ENCODE data around the gene TESK1. TPM values are rescaled to one million over a fixed set of nuclear protein-coding genes. Genes with fewer than 3 reads are reported as not detected.
"Not testable (repeated sequence)": the region's sequence is repeated elsewhere in the genome, so short reads cannot be mapped to it uniquely, and the experiment has no call there.

The TESK1 gene
- total RNA-seq, 1 donor from 2014 or later = 34.2 TPM

DNA sequence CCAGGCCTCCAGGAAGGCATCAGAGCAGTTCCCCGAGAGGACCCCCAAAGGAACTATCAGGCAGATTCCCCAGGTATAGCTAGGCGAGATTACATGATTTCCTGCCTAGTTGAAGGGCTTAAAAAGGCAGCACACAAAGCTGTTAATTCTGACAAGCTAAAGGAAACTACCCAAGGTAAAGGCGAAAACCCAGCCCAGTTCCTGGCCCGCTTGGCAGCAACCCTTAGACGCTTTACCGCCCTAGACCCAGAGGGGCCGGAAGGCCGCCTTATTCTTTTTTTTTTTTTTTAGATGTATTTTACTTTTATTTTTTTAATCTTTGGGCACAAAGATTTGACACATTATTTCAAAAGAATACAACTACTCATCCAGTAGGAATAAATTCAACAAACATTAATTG, 33.7 kb downstream of the TESK1 start:
- DNase-seq (ENCODE audit: low spot score); intact Hi-C loops (cut with DNase I): not testable (repeated sequence)

DNA sequence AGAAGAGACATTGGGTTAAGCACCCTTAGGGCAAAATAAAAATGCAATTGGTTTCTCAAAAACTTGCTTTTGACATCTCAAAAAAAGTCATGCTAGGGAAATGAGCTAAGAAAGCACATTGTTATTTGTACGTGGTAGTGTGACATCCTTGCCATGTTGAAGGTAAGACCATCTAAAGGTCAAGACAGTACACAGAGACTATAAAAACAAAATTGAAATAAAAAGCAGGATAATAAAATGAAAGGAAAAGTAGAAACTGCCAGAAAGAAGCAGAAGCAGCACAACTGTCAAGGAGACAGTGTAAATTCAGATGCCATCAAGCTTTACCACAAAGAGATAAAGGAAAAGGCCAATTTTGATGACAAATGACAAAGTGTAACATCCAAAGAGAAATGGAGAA, 34.2 kb downstream of the TESK1 start:
- DNase-seq (ENCODE audit: low spot score); intact Hi-C loops (cut with DNase I): not testable (repeated sequence)

DNA sequence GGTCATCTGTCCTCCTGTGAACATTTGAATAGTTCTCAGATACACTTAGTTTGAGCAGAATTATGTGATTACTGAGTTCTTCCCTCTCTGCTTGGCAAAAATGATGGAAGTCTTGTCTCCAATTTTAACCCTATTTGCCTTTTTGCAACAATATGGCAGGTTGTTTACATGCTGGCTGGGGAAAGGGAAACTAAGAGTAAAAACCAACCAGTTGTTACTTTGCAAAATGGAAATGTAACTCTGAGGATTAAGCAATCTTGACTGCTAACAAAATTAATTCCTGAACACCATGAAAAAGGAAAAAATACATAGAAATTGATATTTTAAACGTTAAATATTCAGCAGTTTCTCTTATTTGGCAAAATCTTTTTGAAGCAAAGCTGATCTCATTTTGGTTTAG, 34.6 kb downstream of the TESK1 start:
- intact Hi-C loops (cut with DNase I) = no loop called here
- no peak for DNase-seq (ENCODE audit: low spot score)

DNA sequence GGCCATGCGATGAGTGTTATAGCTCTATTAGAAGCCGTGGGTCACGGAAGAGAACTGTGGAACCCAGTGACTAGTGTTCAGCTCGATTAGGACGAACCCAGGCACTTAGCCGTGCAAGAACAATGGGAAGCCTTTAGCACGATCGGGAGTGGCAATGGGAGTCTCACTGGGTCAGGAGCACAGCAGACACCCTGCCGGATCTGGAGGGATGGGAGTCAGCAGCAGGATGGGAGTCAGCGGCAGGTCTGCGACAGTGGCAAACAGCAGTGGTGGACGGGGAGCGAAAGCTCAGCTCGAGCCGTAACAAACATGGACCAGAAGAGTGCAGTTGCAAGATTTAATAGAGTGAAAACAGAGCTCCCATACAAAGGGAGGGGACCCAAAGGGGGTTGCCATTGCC, 35.4 kb downstream of the TESK1 start:
- DNase-seq (ENCODE audit: low spot score); intact Hi-C loops (cut with DNase I): not testable (repeated sequence)

DNA sequence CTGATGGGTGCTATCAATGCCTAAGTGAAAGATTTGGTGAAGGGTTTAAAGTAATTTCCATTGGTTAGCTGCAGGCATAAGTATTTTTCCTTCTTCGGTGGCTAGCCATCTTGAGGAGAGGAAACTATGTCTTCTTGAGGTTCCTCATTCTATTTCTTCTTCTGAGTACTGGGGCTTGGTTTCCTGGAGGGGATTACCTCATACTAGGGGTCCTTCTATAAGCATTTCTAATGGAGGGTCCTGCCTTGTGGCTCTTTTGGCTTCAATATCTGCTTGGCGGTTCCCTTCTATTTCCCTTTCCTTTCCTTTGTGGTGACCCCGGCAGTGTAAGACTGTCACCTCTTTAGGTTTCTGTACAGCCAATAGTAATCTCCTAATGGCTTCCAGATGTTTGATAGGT, 36.4 kb downstream of the TESK1 start:
- DNase-seq (ENCODE audit: low spot score); intact Hi-C loops (cut with DNase I): not testable (repeated sequence)

DNA sequence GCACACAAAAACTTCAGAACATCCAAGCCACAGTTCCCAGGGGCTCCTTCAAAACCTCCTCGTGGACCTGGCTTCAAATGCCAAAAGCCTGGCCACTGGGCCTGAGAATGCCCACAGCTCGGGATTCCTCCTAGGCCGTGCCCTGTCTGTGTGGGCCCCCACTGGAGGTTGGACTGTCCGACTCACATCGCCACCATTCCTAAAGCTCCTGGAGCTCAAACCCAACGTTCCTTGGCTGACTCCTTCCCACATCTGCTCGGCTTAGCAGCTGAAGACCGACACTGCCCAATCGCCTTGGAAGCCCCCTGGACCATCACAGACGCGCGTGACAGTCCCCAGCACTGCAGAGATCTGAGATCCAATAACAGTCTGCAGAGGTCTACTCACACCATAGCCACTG, 38.0 kb downstream of the TESK1 start:
- no peak for DNase-seq (ENCODE audit: low spot score)
- intact Hi-C loops (cut with DNase I) = no loop called here

DNA sequence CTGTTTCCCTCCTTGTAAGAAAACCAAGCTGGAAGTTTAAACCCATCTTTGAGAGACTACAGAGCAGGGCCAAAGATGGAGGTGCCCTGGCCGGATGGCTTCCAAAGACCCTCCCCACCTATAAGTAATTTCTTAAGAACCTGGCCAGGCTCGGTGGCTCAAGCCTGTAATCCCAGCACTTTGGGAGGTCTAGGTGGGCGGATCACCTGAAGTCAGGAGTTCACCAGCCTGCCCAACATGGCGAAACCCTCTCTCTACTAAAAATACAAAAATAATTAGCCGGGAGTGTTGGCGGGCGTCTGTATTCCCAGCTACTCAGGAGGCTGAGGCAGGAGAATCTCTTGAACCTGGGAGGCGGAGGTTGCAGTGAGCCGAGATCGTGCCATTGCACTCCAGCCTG, 40.7 kb downstream of the TESK1 start:
- not testable (repeated sequence) for DNase-seq (ENCODE audit: low spot score)
- intact Hi-C loops (cut with DNase I) = loop anchor here (5.0 kb wide), 1 partner anchor 38 kb away; the partner anchor contains the start of gene TESK1

DNA sequence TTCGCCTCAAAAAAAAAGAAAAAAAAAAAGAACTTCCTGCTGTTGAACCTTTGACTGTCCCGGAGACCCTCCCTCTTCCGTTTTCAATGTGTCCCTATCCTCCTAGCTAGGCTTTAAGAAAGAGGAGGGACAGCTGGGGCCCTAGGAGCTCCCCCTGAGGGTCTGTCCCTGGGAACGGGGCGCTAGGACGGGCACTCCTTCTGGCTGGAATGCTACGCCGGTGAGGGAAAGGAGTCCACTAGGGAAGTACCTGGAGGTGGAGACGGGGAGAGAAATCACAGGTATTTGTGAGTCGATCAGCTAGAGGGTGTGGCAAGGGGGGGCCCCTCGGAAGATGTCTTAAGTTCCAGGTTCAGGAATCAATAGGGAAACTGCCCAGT, 41.1 kb downstream of the TESK1 start:
- no peak for DNase-seq (ENCODE audit: low spot score)
- intact Hi-C loops (cut with DNase I) = loop anchor here (5.0 kb wide), 1 partner anchor 39 kb away; the partner anchor contains the start of gene TESK1

DNA sequence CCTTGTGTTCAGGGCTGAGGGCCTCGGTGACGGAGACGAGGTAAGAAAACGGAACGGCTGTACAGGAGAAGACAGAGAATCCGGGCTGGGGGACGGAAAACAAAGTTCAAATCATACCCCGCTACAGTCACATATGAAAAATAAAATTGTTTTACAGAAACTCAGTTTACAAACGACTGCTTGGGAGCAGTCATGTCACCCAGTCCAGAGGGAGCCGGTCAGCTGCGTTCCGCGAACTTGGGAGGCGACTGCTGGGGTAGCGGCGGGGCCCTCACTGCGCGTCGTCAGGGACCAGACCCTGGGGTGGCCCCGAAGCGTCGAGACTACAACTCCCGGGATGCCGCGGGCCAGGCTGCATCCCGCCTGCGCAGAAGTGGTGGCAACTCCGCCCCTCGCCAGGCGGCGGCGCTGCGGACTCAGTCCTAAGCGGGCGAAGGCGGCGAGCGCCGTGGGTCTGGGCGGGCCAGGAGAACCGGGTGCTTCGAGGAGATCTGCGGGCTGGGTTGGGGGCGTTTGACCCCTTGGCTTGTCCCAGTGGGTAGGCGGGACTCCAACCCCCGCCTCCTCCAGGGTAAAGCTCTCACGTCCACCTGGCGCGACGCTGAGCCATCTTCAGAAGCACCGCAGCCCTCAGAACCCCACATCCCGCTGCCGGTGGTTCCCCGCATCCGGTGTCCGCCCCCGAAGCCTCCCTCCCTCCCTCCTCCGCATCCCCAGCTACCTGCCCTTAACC, 41.6 kb downstream of the TESK1 start:
- intact Hi-C loops (cut with DNase I) = loop anchor here (5.0 kb wide), 1 partner anchor 39 kb away; the partner anchor contains the start of gene TESK1
- peak; percentile 96 for DNase-seq (ENCODE audit: low spot score)

DNA sequence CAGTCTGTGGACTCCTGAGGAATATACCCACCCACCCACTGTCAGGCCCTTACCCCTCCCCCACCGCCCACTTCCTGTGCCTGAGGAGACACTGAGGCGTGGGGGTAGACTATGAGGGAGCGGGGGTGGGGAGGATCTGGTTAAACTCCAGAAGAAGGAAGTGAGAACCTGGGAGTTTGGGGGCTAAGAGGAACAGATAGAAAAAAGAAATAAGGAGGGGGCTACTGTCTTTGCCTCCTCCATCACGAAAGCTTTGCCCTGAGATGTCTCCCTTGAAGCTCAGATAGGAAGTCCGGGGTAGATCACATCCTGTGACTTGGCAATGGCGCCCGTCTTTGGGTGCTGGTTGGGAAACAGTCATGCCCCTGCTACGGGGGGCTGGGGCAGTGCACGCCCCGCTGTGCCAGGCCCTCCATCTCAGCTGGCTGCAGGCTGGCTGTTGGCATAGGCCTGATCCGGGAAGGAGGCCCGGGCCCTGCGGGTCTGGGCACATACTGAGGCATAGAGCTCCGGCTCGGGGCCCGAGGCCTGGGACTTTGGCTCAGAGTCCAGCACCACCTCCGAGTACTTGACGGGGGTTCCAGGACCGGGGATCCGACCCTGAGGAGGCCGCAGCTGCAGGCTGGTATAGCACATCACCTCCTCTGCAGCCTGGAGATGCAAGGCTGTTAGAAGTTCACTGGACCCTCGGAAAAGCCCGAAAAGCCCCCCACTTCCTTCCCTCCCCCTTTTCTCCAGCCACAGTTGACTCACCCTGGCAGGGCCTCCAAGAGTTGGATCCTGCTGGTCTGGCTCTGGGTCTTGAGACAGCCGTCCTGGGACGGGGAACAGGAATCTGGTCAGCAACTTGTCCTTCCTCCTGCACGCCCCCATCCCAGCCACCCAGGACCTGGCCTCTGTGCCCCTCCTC, 44.6 kb downstream of the TESK1 start:
- intact Hi-C loops (cut with DNase I) = loop anchor here (5.0 kb wide), 1 partner anchor 42 kb away; the partner anchor contains the start of gene TESK1
- no peak for DNase-seq (ENCODE audit: low spot score)

DNA sequence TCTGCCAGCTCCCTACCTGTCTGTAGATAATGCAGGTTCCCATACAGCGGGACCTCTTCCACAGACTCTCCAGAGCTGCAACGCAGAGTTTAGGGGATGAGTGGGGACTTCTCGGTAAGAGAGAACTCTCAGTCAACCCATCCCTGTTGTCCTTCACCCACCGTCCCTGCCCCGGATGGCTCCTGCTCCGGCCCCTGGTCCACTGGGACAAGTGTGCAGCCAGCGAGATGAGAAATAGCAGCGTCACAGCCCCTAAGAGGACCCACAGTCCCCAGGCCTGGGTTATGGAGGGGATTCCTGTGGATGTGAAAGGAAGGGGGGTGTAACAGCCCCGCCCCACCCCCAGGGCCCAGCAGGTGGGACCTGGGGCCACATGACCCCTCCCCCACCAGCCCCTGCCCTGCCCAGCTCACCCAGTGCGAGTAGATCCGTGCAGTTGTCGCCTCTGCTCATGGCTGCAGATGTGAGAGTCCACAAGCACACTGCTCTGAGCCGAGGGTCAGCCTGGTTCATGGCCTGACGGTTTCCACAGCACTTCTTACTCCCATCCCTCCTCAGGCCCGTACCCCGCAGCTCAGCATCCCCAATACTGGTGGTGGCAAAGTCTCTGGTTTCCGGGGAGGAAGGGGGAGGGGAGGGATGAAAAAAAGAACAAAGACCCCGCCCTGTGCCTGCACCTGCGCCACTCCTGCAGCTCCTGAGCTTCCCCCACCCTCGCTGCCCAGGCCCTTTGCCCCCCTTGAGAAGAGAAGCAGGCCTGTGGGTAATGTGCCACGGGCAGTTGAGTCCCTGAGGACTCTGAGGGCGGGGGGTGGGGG, 45.5 kb downstream of the TESK1 start, which contains the start of gene SIT1:
Gene SIT1 (minus strand): TSS at position 591 of the 818 bp plus-strand sequence. CDS start 78 bp downstream, at position 513.
- no peak for DNase-seq (ENCODE audit: low spot score)
- intact Hi-C loops (cut with DNase I) = no loop called here

DNA sequence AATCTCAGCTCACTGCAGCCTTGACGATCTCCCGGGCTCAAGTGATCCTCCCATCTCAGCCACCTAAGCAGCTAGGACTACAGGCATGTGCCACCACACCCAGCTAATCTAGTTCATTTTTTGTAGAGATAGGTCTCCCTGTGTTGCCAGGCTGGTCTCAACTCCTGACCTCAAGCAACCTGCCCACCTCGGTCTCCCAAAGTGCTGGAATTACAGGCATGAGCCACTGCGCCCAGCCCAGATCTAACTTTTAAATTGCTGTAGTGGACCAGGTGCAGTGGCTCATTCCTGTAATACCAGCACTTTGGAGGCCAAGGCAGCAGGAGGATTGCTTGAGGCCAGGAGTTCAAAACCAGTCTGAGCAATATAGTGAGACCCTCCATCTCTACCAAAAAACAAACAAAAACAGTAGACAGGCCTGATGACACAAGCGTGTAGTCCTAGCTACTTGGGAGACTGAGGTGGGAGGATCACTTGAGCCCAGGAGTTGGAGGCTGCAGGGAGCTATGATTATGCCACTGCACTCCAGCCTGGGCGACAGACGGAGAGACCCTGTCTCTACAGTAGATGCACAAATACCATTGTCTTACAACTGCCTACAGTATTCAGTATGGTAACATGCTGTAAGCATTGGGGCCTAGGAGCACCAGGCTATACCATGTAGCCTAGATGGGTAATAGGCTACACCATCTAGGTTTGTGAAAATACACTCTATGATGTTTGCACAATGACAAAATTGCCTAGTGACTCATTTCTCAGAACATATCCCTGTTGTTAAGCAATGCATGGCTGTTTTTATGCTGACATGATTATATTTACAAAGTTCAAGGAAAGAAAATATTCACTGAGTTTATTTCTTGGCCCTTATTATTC, 47.1 kb downstream of the TESK1 start:
- peak; percentile 41 for DNase-seq (ENCODE audit: low spot score)
- intact Hi-C loops (cut with DNase I) = no loop called here

DNA sequence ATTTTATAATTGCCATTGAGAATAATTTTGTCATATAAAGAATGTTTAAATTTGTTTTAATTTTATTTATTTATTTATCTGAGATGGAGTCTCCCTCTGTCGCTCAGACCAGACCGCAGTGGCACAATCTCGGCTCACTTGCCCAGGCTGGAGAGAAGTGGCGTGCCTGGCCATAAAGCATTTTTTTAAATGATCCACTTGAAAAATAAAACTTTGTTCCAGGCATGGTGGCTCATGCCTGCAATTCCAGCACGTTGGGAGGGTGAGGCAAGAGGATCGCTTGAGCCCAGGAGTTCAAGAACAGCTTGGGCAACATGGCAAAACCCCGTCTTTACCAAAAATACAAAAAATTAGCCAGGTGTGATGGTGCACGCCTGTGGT, 47.8 kb downstream of the TESK1 start:
- DNase-seq (ENCODE audit: low spot score) = no peak
- intact Hi-C loops (cut with DNase I) = no loop called here

DNA sequence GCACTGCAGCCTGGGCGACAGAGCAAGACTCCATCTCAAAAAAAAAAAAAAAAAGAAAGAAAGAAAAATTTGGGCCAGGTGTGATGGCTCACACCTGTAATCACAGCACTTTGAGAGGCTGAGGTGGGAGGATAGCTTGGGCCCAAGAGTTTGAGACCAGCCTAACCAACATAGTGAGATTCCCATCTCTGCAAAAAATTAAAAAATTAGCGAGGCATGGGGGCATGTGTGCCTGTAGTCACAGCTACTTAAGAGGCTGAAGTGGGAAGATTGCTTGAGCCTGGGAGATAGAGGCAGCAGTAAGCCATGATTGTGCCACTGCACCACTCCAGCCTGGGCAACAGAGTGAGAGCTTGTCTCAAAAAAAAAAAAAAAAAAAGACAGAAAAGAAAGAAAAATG, 48.5 kb downstream of the TESK1 start:
- intact Hi-C loops (cut with DNase I) = no loop called here
- DNase-seq (ENCODE audit: low spot score) = no peak

DNA sequence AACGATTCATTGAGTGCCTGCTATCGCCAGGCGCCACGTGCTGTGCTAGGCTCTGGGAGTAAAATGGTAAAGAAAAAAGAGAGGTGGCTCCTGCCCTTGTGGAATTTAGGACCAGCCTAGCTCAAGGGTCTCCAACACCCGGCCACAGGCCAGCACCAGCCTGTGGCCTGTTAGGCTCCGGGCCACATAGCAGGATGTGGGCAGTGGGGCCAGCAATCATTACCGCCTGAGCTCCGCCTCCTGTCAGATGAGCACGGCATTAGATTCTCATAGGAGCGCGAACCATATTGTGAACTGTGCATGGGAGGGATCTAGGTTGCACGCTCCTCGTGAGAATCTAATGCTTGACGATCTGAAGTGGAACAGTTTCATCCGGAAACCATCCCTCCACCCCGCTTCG, 51.3 kb downstream of the TESK1 start:
- intact Hi-C loops (cut with DNase I) = loop anchor here (5.0 kb wide), 1 partner anchor 156 kb away; the partner anchor contains the start of gene SPAG8
- DNase-seq (ENCODE audit: low spot score) = peak; percentile 73

DNA sequence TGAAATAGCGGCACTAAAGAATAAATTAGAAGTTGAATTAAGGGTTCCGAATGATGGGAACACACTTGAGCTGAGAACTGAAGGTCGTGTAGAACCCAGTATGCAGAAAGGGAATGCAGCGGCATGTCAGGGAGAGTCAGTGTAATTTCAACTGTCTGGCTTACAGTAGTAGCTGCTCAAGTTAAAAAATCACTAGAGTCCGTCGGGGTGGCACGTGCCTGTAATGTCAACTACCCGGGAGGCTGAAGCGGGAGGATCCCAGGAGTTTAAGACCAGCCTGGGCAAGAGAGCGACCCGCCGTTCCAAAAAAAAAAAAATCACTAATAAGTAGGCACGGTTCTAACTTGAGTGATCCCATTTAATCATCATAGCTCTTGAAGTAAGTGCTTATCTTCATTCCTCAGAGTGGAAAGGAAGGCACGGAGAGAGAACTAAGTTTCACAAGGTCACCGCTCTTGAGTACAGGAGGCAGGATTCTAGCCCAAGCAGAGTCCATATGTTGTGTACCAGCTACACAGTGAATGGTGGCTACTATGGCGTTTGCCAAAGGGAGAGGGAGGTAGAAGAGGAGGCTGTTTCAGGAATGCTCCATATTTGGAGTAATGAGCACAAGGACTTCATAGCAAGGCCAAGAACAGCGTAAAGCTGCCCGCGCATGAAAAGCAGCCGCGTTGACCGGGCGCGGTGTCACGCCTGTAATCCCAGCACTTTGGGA, 51.9 kb downstream of the TESK1 start:
- DNase-seq (ENCODE audit: low spot score) = peak; percentile 44
- intact Hi-C loops (cut with DNase I) = loop anchor here (1.0 to 5.0 kb wide), 2 partner anchors 74 to 155 kb away; partner anchors contain the start of gene SPAG8

DNA sequence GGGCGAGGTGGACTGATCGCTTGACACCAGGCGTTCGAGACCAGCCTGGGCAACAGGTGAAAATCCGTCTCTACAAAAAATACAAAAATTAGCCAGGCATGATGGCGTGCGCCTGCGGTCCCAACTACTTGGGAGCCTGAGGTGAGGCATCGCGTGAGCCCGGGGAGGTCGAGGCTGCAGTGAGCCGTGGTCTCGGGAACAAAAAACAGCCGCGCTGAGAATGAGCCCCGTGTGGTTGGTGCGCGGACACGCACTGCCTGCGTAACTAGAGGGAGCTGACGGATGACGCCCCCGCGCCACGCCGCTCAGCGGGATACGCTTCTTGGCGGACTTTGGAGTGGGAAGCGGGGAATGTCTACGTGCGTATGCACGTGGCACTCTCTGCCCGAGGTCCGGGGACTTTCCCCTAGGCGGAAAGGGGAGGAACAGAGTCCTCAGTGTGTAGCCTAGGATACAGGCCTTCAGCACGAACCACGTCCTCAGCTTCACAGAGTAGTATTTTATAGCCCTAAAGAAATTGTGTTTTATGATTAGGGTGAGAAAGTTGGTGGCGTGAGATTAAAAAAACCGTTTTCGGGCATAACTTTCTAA, 52.6 kb downstream of the TESK1 start, which contains the start of gene RMRP:
Gene RMRP (minus strand): TSS at position 474 of the 591 bp plus-strand sequence.
- DNase-seq (ENCODE audit: low spot score) = peak; percentile 96
- intact Hi-C loops (cut with DNase I) = loop anchor here (1.0 to 5.0 kb wide), 4 partner anchors 33 to 155 kb away; partner anchors contain the start of genes SPAG8 and TESK1

Data from cardiac septum (tissue), 1 donor.